OCI-LY1 (cell line): ENCODE data around the gene NOXA1.

Experiments used
- H2AFZ ChIP-seq: fragments of 200-600 bp; sonication (generic), shearing (Covaris generic); 2 replicates; pipeline ENCODE4 v1.6.0; 2014; ENCODE audit warnings: antibody characterized with exemption, mild to moderate bottlenecking, low read length
- H3F3A ChIP-seq: fragments of 200-600 bp; sonication (generic), shearing (Covaris generic); 2 replicates; pipeline ENCODE4 v1.6.0; 2014; ENCODE audit warnings: mild to moderate bottlenecking, antibody characterized with exemption, low read length, moderate library complexity; ENCODE audit not compliant: insufficient read depth
- H3K27ac ChIP-seq: fragments of 200-600 bp; sonication (generic); 2 replicates; pipeline ENCODE4 v1.5.1; 2014; ENCODE audit warnings: low read length, mixed run types, mild to moderate bottlenecking, low read depth; ENCODE audit not compliant: poor library complexity, severe bottlenecking
- H3K27me3 ChIP-seq: fragments of 200-600 bp; sonication (generic); 2 replicates; pipeline ENCODE4 v1.6.0; 2014; ENCODE audit warnings: antibody characterized with exemption, mild to moderate bottlenecking, low read length, moderate library complexity; ENCODE audit not compliant: insufficient read depth
- H3K36me3 ChIP-seq: fragments of 200-600 bp; sonication (generic); 2 replicates; pipeline ENCODE4 v1.6.1; 2014; ENCODE audit warnings: mild to moderate bottlenecking, antibody characterized with exemption, low read length, moderate library complexity, mixed read lengths; ENCODE audit not compliant: insufficient read depth
- H3K4me1 ChIP-seq: fragments of 200-600 bp; sonication (generic); 2 replicates; pipeline ENCODE4 v1.5.1; 2014; ENCODE audit warnings: mild to moderate bottlenecking, low read length, moderate library complexity; ENCODE audit not compliant: insufficient read depth, severe bottlenecking
- H3K4me2 ChIP-seq: fragments of 200-600 bp; sonication (generic), shearing (Covaris generic); 2 replicates; pipeline ENCODE4 v1.6.1; 2014; ENCODE audit warnings: low read length
- H3K4me3 ChIP-seq: fragments of 200-600 bp; sonication (generic); 2 replicates; pipeline ENCODE4 v1.5.1; 2014; ENCODE audit warnings: low read length, low read depth, mild to moderate bottlenecking, mixed read lengths; ENCODE audit not compliant: poor library complexity, severe bottlenecking
- H3K79me2 ChIP-seq: fragments of 200-600 bp; shearing (Covaris generic); 2 replicates; pipeline ENCODE4 v1.6.1; 2016; ENCODE audit warnings: mixed run types, low read length, mixed read lengths; ENCODE audit not compliant: insufficient read depth
- H3K9ac ChIP-seq: fragments of 200-600 bp; sonication (generic), shearing (Covaris generic); 2 replicates; pipeline ENCODE4 v1.6.1; 2014; ENCODE audit warnings: mild to moderate bottlenecking, low read length, mixed read lengths
- H3K9me2 ChIP-seq: fragments of 200-600 bp; sonication (generic), shearing (Covaris generic); 2 replicates; pipeline ENCODE4 v1.6.1; 2014; ENCODE audit warnings: low read depth, mild to moderate bottlenecking, low read length, mixed read lengths
- H3K9me3 ChIP-seq: fragments of 200-600 bp; shearing (Covaris generic); 2 replicates; pipeline ENCODE4 v1.6.1; 2014; ENCODE audit warnings: low read length, mixed read lengths
- H4K20me1 ChIP-seq: fragments of 200-600 bp; sonication (generic), shearing (Covaris generic); 2 replicates; pipeline ENCODE4 v1.6.0; 2016; ENCODE audit warnings: mild to moderate bottlenecking, low read length; ENCODE audit not compliant: insufficient read depth
- EZH2 ChIP-seq: fragments of 200-600 bp; sonication (generic), shearing (Covaris generic); IDR thresholded peaks from 2 replicates; pipeline ENCODE4 v1.8.0; 2017; ENCODE audit warnings: borderline replicate concordance, mixed run types, mild to moderate bottlenecking, antibody characterized with exemption, low read length, moderate library complexity, mixed read lengths
- TF ChIP-seq, protein P1 (sequence below): fragments of 200-600 bp; sonication (generic), shearing (Covaris generic); IDR thresholded peaks from 2 replicates; pipeline ENCODE4 v1.5.1; 2017; ENCODE audit warnings: mild to moderate bottlenecking, antibody characterized with exemption, low read length, moderate library complexity, mixed read lengths

Gene NOXA1

DNA sequence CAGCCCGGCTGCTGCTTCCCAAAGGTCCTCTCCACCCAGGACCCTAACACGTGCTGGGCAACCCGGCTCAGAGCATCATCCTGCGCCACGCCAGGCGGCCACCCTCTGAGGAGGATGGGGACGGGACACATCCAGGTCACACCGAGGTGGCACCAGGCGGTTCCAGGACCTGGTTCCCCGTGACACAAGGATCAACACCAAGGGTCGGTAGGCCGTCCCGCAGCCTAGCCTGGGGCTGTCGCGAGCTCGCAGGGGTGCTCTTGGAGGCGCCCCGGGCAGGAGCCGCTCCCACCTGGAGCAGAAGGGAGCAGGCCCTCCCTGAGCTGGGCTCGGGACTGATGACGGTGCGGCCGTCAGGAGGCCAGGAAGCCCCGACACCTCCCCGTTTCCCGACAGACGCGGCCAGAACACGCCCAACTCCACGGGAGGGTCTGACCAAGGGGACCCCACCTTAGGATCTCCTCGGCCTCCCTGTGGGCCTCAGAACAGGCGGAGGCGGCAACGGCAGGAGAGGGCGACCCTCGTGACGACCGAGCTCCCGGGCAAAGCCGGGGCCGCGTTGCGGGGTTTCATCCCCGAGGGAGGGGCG lies 6.5 kb upstream of the NOXA1 start:
- peaks cover 24% of the 10 kb centered on the region for H3K4me1 ChIP-seq
- no peaks in the 10 kb centered on the region for H3K9me2 ChIP-seq
- H3F3A ChIP-seq = no peaks in the 10 kb centered on the region
- TF ChIP-seq EZH2 = no peak
- TF ChIP-seq, protein P1, sequence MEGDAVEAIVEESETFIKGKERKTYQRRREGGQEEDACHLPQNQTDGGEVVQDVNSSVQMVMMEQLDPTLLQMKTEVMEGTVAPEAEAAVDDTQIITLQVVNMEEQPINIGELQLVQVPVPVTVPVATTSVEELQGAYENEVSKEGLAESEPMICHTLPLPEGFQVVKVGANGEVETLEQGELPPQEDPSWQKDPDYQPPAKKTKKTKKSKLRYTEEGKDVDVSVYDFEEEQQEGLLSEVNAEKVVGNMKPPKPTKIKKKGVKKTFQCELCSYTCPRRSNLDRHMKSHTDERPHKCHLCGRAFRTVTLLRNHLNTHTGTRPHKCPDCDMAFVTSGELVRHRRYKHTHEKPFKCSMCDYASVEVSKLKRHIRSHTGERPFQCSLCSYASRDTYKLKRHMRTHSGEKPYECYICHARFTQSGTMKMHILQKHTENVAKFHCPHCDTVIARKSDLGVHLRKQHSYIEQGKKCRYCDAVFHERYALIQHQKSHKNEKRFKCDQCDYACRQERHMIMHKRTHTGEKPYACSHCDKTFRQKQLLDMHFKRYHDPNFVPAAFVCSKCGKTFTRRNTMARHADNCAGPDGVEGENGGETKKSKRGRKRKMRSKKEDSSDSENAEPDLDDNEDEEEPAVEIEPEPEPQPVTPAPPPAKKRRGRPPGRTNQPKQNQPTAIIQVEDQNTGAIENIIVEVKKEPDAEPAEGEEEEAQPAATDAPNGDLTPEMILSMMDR = no peak
- H3K27ac ChIP-seq = no peak overlapping the region
- H3K4me2 ChIP-seq = 0 out of 2 replicates have a peak overlapping the region, but pooled peaks have one; percentile 56
- no peak overlapping the region for H2AFZ ChIP-seq
- H3K27me3 ChIP-seq = no peaks in the 10 kb centered on the region
- H3K9ac ChIP-seq = no peak overlapping the region
- no peaks in the 10 kb centered on the region for H3K79me2 ChIP-seq
- H3K4me3 ChIP-seq = no peak overlapping the region
- no peaks in the 10 kb centered on the region for H4K20me1 ChIP-seq
- no peaks in the 10 kb centered on the region for H3K36me3 ChIP-seq
- H3K9me3 ChIP-seq = no peaks in the 10 kb centered on the region

DNA sequence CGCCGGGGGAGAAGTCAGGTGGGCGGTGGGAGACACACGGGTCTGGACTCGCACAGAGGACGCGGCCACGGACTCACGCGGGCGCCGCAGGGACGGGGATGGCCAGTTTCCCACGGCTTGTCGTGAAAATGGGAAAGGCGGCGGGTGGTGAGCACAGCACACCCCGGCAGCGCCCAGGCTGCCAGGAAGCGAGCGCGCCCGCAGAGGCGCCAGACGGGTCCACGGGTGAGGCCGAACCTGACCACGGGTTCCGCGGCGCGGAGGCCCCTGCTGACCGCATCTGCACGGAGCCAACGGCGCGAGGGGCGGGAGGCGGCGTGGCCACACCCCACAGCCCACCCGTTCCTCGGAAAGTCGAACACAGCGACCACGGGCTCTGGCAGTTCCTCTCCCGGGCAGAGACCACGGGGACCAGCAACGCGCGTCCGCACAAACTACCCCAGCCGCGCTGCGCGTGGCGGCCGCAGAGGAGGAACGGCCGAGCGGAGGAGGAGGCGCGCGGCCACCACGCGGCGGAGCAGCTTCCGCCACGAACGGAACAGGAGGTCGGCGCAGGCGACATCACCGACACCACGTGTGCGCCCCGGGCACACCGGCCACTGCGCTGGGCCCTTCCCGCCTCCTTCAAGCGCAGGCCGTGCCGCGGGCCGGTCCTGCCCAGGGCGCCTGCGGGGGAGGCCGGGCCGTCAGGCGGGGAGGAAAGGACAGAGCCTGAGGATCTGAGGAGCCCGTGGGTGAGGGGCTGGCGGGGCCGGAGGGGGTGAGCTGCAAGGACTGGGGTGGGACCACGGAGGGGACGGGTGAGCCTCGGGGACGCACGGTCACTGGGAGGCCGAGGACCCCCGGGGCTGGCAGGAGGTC lies 5.8 kb upstream of the NOXA1 start:
- Histone ChIP-seq H3K4me1 (peaks cover 24% of the 10 kb centered on the region), H3K9me3 (no peaks in the 10 kb centered on the region), H3F3A (no peaks in the 10 kb centered on the region), H3K79me2 (no peaks in the 10 kb centered on the region), H3K27ac (no peak overlapping the region), H3K9me2 (no peaks in the 10 kb centered on the region), H3K9ac (peak overlapping the region; percentile 44; the same call in 1 of the 2 replicates), H3K27me3 (no peaks in the 10 kb centered on the region), H3K36me3 (no peaks in the 10 kb centered on the region), H3K4me2 (peak overlapping the region; percentile 56), H3K4me3 (peak overlapping the region; percentile 56), H4K20me1 (no peaks in the 10 kb centered on the region), H2AFZ (no peak overlapping the region)
- TF ChIP-seq, protein P1 = no peak
- no peak for TF ChIP-seq EZH2

DNA sequence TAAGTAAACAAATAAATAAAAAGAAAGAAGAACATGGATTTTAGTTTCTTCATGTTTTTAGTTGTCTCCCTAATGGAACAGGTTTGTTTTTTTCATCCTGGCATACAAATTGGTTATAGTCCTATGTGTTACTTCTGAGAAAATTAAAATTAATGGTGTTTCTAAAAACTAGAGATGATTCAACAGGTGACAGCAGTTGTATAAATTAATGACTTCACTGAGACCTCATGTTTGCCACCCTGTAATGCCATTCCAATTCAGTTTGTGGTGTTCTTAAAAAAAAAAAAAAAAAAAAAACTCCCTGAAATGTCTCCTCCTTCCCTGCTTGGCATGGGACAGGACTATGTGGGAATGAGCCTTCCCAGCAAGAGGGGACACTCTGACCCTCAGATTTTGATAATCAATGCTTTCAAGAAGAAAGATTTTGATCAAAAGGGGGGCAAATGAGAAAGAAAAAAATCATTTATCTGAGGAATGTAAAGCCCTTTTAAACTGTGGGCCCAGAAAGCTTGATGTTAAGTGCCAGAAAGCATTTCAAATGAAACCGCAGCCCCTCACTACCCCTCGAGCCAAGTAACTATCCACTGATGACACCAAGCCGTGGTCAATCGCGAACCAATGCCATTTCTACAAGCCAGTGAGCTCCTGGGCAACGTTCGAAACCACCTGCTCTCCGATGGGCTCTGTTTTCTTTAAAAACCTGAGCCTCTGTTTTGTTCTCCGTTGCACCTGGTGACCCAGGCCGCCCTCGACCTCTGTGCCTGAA lies 1.2 kb upstream of the NOXA1 start:
- H2AFZ ChIP-seq = peak overlapping the region; percentile 15; the same call in 1 of the 2 replicates
- peaks cover 5% of the 10 kb centered on the region; the same call in 1 of the 2 replicates for H3K27me3 ChIP-seq
- peak overlapping the region; percentile 93 for H3K4me2 ChIP-seq
- peak overlapping the region; percentile 78 for H3K9ac ChIP-seq
- H4K20me1 ChIP-seq = no peaks in the 10 kb centered on the region
- H3K4me1 ChIP-seq = peaks cover 30% of the 10 kb centered on the region
- no peak overlapping the region for H3K27ac ChIP-seq
- H3K9me2 ChIP-seq = no peaks in the 10 kb centered on the region
- no peak for TF ChIP-seq EZH2
- TF ChIP-seq, protein P1 = no peak
- H3K4me3 ChIP-seq = peak overlapping the region; percentile 87
- H3K79me2 ChIP-seq = no peaks in the 10 kb centered on the region
- H3F3A ChIP-seq = no peaks in the 10 kb centered on the region
- no peaks in the 10 kb centered on the region for H3K36me3 ChIP-seq
- no peaks in the 10 kb centered on the region for H3K9me3 ChIP-seq
